ENCODE measurements around the gene ANKRD34C. TPM values are rescaled to one million over a fixed set of nuclear protein-coding genes. Genes with fewer than 3 reads are reported as not detected.

ANKRD34C gene
- under 0.01 TPM for polyA plus RNA-seq (2013, experiment 1 of 2)
- polyA plus RNA-seq (2013, experiment 2 of 2): not detected

DNA sequence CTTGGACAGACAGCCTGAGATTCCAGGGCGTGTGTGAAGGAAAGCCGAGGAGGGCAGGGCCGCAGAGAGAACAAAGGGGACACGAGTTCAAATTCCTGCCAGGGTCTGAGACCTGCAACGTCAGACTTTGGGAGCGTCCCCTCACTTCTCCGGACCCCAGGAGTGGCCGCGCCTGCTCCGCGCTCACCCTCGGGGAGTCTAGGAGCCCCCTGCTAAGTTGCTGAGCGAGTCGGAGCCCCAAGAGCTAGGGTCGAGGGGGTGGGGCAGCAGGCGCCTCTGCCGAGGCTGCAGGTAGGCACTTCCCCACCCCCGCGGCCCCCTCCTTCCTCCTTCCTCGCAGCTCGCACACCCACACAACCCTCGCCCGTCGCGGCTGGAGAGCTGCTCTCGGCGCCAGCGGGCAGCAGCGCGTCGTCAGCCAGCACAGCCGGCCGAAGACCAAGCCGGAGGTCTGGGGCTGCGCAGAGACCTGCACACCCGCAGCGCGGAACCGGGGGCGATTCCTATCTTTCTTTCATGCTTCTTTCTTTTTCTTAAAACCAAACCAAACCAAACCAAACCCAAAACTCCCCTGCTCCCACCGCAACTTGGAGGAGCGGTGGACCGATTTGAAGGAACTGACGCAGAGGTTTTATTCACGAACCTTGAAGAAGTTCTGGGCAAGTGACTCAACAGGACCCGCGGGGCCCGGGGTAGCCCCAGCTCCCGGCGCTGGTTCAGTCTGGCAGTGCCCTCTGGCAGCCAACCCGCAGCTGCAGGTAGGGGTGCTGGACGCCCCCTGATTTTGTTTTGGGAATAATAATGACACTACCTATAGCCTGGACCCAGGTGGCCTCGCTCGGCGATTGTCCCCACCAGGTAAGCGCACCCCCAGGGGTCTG is at the start of gene ANKRD34C:
TSS of gene ANKRD34C (plus strand) at position 352 of the 881 bp plus-strand sequence. CDS start 10,563 bp downstream, outside the sequence.
- Histone ChIP-seq H2BK120ac (ENCODE audit: low read depth, low read length) (no peak within 1 kb of the TSS), H3K4me3 (ENCODE audit: low read length) (no peak within 1 kb of the TSS), H3K23ac (ENCODE audit: low read length) (no peak within 1 kb of the TSS), H3K56ac (ENCODE audit: low read length) (no peak within 1 kb of the TSS), H3K79me1 (ENCODE audit: low read length) (no peaks in the 10 kb centered on the region), H3K79me2 (ENCODE audit: control insufficient read depth, insufficient read depth, low read length) (no peaks in the 10 kb centered on the region), H4K8ac (ENCODE audit: low read depth, low read length) (no peak within 1 kb of the TSS), H3K4me2 (ENCODE audit: low read length) (no peak within 1 kb of the TSS), H2BK5ac (ENCODE audit: low read length) (no peak within 1 kb of the TSS), H4K5ac (ENCODE audit: low read length) (no peak within 1 kb of the TSS), H3K27me3 (ENCODE audit: insufficient read depth, low read length, poor library complexity) (peaks cover 29% of the 10 kb centered on the region), H2AK5ac (ENCODE audit: low read length) (no peak within 1 kb of the TSS), H3K4ac (ENCODE audit: low read depth, low read length) (no peak within 1 kb of the TSS), H3K36me3 (ENCODE audit: control insufficient read depth, insufficient read depth, low read length) (no peaks in the 10 kb centered on the region), H3K27ac (ENCODE audit: low read depth, low read length) (no peak within 1 kb of the TSS), H3K18ac (ENCODE audit: low read length) (no peak within 1 kb of the TSS), H3K9ac (ENCODE audit: low read length) (no peak within 1 kb of the TSS), H2BK15ac (replicated peaks; ENCODE audit: low read depth) (no peak within 1 kb of the TSS), H3K4me1 (ENCODE audit: control insufficient read depth, low read depth, low read length) (no peaks in the 10 kb centered on the region)
- DNase-seq: no peak
- no CpG with 5 or more reads among the region's 56 CpGs for WGBS (ENCODE audit: extremely low coverage, insufficient coverage, low lambda C conversion rate)

DNA sequence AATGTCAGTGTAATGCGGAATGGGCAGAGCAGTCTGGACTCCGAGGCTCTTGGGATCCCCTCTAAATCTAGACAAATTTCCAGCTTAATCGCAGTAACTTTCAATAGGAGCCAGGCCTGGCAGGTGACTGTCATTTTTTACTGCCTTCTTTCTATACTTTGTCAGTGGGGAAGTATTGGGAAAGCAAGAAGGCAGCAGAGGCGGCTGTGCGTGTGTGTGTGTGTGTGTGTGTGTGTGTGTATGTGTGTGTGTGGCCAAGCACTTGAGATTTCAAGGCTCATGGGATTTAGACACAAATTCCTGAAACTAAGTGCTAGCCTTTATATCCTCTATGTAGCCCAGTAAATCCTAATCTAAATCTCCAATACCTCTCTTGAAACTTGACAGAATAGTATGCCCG is 49.3 kb upstream of the ANKRD34C start:
- Histone ChIP-seq H3K23ac (ENCODE audit: low read length) (no peak overlapping the region), H3K4me2 (ENCODE audit: low read length) (no peak overlapping the region), H3K27me3 (ENCODE audit: insufficient read depth, low read length, poor library complexity) (no peaks in the 10 kb centered on the region), H3K18ac (ENCODE audit: low read length) (no peak overlapping the region), H3K79me1 (ENCODE audit: low read length) (no peaks in the 10 kb centered on the region), H2BK5ac (ENCODE audit: low read length) (no peak overlapping the region), H2BK120ac (ENCODE audit: low read depth, low read length) (no peak overlapping the region), H3K4ac (ENCODE audit: low read depth, low read length) (no peak overlapping the region), H4K5ac (ENCODE audit: low read length) (no peak overlapping the region), H2BK15ac (replicated peaks; ENCODE audit: low read depth) (no peak overlapping the region), H3K27ac (ENCODE audit: low read depth, low read length) (no peak overlapping the region), H3K79me2 (ENCODE audit: control insufficient read depth, insufficient read depth, low read length) (no peaks in the 10 kb centered on the region), H3K9ac (ENCODE audit: low read length) (no peak overlapping the region), H3K4me3 (ENCODE audit: low read length) (no peak overlapping the region), H3K36me3 (ENCODE audit: control insufficient read depth, insufficient read depth, low read length) (no peaks in the 10 kb centered on the region), H3K4me1 (ENCODE audit: control insufficient read depth, low read depth, low read length) (no peaks in the 10 kb centered on the region), H3K56ac (ENCODE audit: low read length) (no peak overlapping the region), H4K8ac (ENCODE audit: low read depth, low read length) (no peak overlapping the region), H2AK5ac (ENCODE audit: low read length) (no peak overlapping the region)
- no peak for DNase-seq
- WGBS (ENCODE audit: extremely low coverage, insufficient coverage, low lambda C conversion rate): no CpG with 5 or more reads among the region's 6 CpGs

DNA sequence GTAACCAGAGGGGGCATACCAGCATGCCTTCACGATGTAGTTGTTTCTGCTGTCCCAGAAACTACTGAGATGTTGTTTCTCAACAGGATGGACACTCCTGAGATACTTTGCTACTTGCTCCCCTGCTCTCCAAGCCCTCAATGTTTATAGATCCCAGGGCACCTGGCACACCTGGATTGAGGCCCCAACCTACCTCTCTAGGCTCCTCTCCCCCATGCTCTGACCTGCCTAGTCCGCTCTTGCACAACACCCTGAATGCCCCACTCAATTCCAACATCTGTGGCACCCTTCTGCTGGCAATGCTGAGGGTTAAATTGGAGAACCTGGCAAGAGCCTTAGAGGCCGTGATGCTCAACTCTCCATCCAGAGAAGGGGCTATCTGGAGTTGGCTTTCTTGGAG is 42.5 kb upstream of the ANKRD34C start:
- H2BK120ac ChIP-seq (ENCODE audit: low read depth, low read length): no peak overlapping the region
- H3K27me3 ChIP-seq (ENCODE audit: insufficient read depth, low read length, poor library complexity): no peaks in the 10 kb centered on the region
- no peaks in the 10 kb centered on the region for H3K79me2 ChIP-seq (ENCODE audit: control insufficient read depth, insufficient read depth, low read length)
- no peak overlapping the region for H3K23ac ChIP-seq (ENCODE audit: low read length)
- H3K56ac ChIP-seq (ENCODE audit: low read length): no peak overlapping the region
- no peak overlapping the region for H2BK15ac ChIP-seq (replicated peaks; ENCODE audit: low read depth)
- no peak overlapping the region for H3K4me2 ChIP-seq (ENCODE audit: low read length)
- H4K8ac ChIP-seq (ENCODE audit: low read depth, low read length): no peak overlapping the region
- H3K36me3 ChIP-seq (ENCODE audit: control insufficient read depth, insufficient read depth, low read length): no peaks in the 10 kb centered on the region
- no peaks in the 10 kb centered on the region for H3K4me1 ChIP-seq (ENCODE audit: control insufficient read depth, low read depth, low read length)
- H3K27ac ChIP-seq (ENCODE audit: low read depth, low read length): no peak overlapping the region
- no peak overlapping the region for H3K4me3 ChIP-seq (ENCODE audit: low read length)
- H3K4ac ChIP-seq (ENCODE audit: low read depth, low read length): no peak overlapping the region
- H3K9ac ChIP-seq (ENCODE audit: low read length): no peak overlapping the region
- no peak overlapping the region for H3K18ac ChIP-seq (ENCODE audit: low read length)
- no peak for DNase-seq
- no CpG with 5 or more reads among the region's 3 CpGs for WGBS (ENCODE audit: extremely low coverage, insufficient coverage, low lambda C conversion rate)
- H2AK5ac ChIP-seq (ENCODE audit: low read length): no peak overlapping the region
- H2BK5ac ChIP-seq (ENCODE audit: low read length): no peak overlapping the region
- no peaks in the 10 kb centered on the region for H3K79me1 ChIP-seq (ENCODE audit: low read length)
- no peak overlapping the region for H4K5ac ChIP-seq (ENCODE audit: low read length)

DNA sequence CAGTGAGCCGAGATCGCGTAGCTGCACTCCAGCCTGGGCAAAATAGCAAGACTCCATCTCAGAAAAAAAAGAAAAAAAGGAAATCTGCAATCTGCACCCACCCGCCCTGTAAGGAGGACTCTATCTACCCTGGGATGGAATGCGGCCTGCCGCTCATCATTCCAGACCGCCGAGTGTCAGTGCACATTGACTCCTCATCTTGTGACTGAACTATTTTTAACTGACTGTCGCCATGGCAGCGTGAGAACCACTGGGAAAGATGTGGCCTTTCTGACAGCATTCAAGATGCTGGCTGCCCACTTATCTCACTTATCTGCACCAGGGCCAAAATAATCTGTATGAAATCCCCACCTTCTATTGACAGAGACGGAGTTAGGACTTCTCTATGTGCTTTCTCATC is 38.8 kb upstream of the ANKRD34C start:
- Histone ChIP-seq H3K36me3 (ENCODE audit: control insufficient read depth, insufficient read depth, low read length) (no peaks in the 10 kb centered on the region), H3K79me1 (ENCODE audit: low read length) (no peaks in the 10 kb centered on the region), H3K56ac (ENCODE audit: low read length) (no peak overlapping the region), H3K18ac (ENCODE audit: low read length) (no peak overlapping the region), H3K79me2 (ENCODE audit: control insufficient read depth, insufficient read depth, low read length) (no peaks in the 10 kb centered on the region), H2BK120ac (ENCODE audit: low read depth, low read length) (no peak overlapping the region), H3K9ac (ENCODE audit: low read length) (no peak overlapping the region), H3K4me2 (ENCODE audit: low read length) (no peak overlapping the region), H4K8ac (ENCODE audit: low read depth, low read length) (no peak overlapping the region), H2AK5ac (ENCODE audit: low read length) (no peak overlapping the region), H3K4me1 (ENCODE audit: control insufficient read depth, low read depth, low read length) (no peaks in the 10 kb centered on the region), H3K27me3 (ENCODE audit: insufficient read depth, low read length, poor library complexity) (no peaks in the 10 kb centered on the region), H3K4ac (ENCODE audit: low read depth, low read length) (no peak overlapping the region), H4K5ac (ENCODE audit: low read length) (no peak overlapping the region), H3K4me3 (ENCODE audit: low read length) (no peak overlapping the region), H2BK5ac (ENCODE audit: low read length) (no peak overlapping the region), H2BK15ac (replicated peaks; ENCODE audit: low read depth) (no peak overlapping the region), H3K23ac (ENCODE audit: low read length) (no peak overlapping the region), H3K27ac (ENCODE audit: low read depth, low read length) (no peak overlapping the region)
- DNase-seq: peak; percentile 25
- WGBS (ENCODE audit: extremely low coverage, insufficient coverage, low lambda C conversion rate): no CpG with 5 or more reads among the region's 11 CpGs

DNA sequence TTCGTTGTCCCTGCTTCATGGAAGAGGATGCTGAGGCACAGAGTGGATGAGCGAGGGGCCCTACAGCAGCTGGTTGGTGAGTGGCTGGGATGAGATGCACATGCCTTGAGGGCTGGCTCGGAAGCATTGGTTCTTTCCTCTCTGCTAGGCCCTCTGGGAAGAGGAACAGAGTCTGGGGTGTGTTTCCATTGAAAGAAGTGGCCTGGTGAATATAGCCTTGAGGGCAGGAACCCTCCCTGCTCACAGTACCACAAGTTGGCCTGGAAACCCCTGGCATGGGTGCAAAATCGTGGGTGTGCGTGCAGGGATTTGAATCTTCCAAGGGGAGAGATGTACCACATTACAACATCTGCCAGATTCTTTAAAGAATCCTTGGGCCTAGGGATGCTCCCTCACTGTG is 37.6 kb upstream of the ANKRD34C start:
- no peaks in the 10 kb centered on the region for H3K27me3 ChIP-seq (ENCODE audit: insufficient read depth, low read length, poor library complexity)
- H2BK15ac ChIP-seq (replicated peaks; ENCODE audit: low read depth): no peak overlapping the region
- no peaks in the 10 kb centered on the region for H3K79me1 ChIP-seq (ENCODE audit: low read length)
- H3K79me2 ChIP-seq (ENCODE audit: control insufficient read depth, insufficient read depth, low read length): no peaks in the 10 kb centered on the region
- H3K4me2 ChIP-seq (ENCODE audit: low read length): no peak overlapping the region
- H3K36me3 ChIP-seq (ENCODE audit: control insufficient read depth, insufficient read depth, low read length): no peaks in the 10 kb centered on the region
- no peak overlapping the region for H2BK120ac ChIP-seq (ENCODE audit: low read depth, low read length)
- no peak overlapping the region for H3K9ac ChIP-seq (ENCODE audit: low read length)
- no peak overlapping the region for H3K56ac ChIP-seq (ENCODE audit: low read length)
- H3K23ac ChIP-seq (ENCODE audit: low read length): no peak overlapping the region
- H4K5ac ChIP-seq (ENCODE audit: low read length): no peak overlapping the region
- DNase-seq: no peak
- H2AK5ac ChIP-seq (ENCODE audit: low read length): no peak overlapping the region
- no peak overlapping the region for H3K4me3 ChIP-seq (ENCODE audit: low read length)
- H4K8ac ChIP-seq (ENCODE audit: low read depth, low read length): no peak overlapping the region
- WGBS (ENCODE audit: extremely low coverage, insufficient coverage, low lambda C conversion rate): no CpG with 5 or more reads among the region's 5 CpGs
- no peak overlapping the region for H3K4ac ChIP-seq (ENCODE audit: low read depth, low read length)
- no peaks in the 10 kb centered on the region for H3K4me1 ChIP-seq (ENCODE audit: control insufficient read depth, low read depth, low read length)
- H3K27ac ChIP-seq (ENCODE audit: low read depth, low read length): no peak overlapping the region
- H3K18ac ChIP-seq (ENCODE audit: low read length): no peak overlapping the region
- H2BK5ac ChIP-seq (ENCODE audit: low read length): no peak overlapping the region

All from mesendoderm (in vitro differentiated cells).